Mesodermal cell (in vitro differentiated cells): ENCODE results near the gene PARD3B.
"Not testable (repeated sequence)": the region's sequence is repeated elsewhere in the genome, so short reads cannot be mapped to it uniquely, and the experiment has no call there.

Experiments
- H3K27ac ChIP-seq: 2 replicates; pipeline ENCODE4 v1.7.0; 2013; ENCODE audit warnings: mild to moderate bottlenecking, low read depth, low read length, moderate library complexity; ENCODE audit not compliant: severe bottlenecking
- H3K36me3 ChIP-seq: 2 replicates; pipeline ENCODE4 v1.7.1; 2013; ENCODE audit warnings: mild to moderate bottlenecking, low read length, moderate library complexity; ENCODE audit not compliant: control insufficient read depth, insufficient read depth
- H3K4me1 ChIP-seq: one replicate; pipeline ENCODE4 v1.7.1; 2013; ENCODE audit warnings: mild to moderate bottlenecking, low read length; ENCODE audit not compliant: insufficient read depth, control insufficient read depth, poor library complexity, severe bottlenecking
- H3K4me3 ChIP-seq: 2 replicates; pipeline ENCODE4 v1.7.0; 2013; ENCODE audit warnings: low read length, control low read depth, mild to moderate bottlenecking; ENCODE audit not compliant: insufficient read depth, poor library complexity, severe bottlenecking; ENCODE audit errors: extremely low read depth
- H3K9me3 ChIP-seq: 2 replicates; pipeline ENCODE4 v1.7.1; 2013; ENCODE audit warnings: mild to moderate bottlenecking, low read length, moderate library complexity; ENCODE audit not compliant: control insufficient read depth
- WGBS, 2 experiments: methylation state at CpG; one replicate each; pipeline ENCODE4 v1.1.5; 2013; ENCODE audit warnings: missing lambda C conversion rate in 2 of 2; ENCODE audit not compliant: insufficient coverage in 2 of 2; 5-methylcytosine and 5-hydroxymethylcytosine counted together

The PARD3B gene

DNA sequence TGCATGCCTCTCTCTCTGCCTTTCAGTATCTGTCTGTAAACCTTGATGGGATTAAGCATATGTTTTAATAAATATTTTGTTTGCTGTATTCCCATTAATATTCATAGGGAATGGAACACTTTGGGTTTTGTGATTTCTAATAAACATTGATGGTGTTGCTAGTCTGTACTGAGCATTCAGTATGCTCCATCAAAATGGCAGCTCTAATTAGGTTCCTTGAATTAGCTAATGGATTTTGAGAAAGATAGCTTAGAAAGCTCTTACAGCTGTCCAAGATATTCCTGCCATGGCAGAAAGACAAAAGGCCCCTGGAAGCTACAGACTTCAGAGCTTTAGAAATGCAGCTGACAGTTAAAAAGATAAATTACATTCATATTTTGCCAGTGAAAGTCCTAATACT, 937.8 kb downstream of the PARD3B start:
- H3K4me3 ChIP-seq = no peak overlapping the region
- H3K4me1 ChIP-seq = no peaks in the 10 kb centered on the region
- H3K9me3 ChIP-seq = no peaks in the 10 kb centered on the region
- no peaks in the 10 kb centered on the region for H3K36me3 ChIP-seq
- H3K27ac ChIP-seq = no peak overlapping the region

- Histone ChIP-seq H3K9me3 (no peaks in the 10 kb centered on the region), H3K27ac (no peak overlapping the region), H3K36me3 (no peaks in the 10 kb centered on the region), H3K4me1 (no peaks in the 10 kb centered on the region), H3K4me3 (no peak overlapping the region)
- WGBS, 2 experiments = 17% methylated on average over 1 of the region's 2 CpGs; no CpG with 5 or more reads in 1 of the 2 experiments
Measured at GRCh38 chr2:205484215-205484614, 938.9 kb downstream of the PARD3B start.

- no peaks in the 10 kb centered on the region for H3K4me1 ChIP-seq
- no peak overlapping the region for H3K4me3 ChIP-seq
- 72 to 83% methylated on average over 1 to 4 of the region's 4 CpGs for WGBS, 2 experiments
- no peaks in the 10 kb centered on the region for H3K36me3 ChIP-seq
- H3K27ac ChIP-seq = no peak overlapping the region
- no peaks in the 10 kb centered on the region for H3K9me3 ChIP-seq
Measured at GRCh38 chr2:205484764-205485163, 939.5 kb downstream of the PARD3B start.

GRCh38 chr2:205493528-205493927, 948.3 kb downstream of the PARD3B start:
- peaks cover 26% of the 10 kb centered on the region for H3K4me1 ChIP-seq
- H3K9me3 ChIP-seq, H3K27ac ChIP-seq, H3K4me3 ChIP-seq, H3K36me3 ChIP-seq: not testable (repeated sequence)
- no CpG with 5 or more reads among the region's 2 CpGs for WGBS, 2 experiments

- no peak overlapping the region for H3K4me3 ChIP-seq
- 88 to 89% methylated on average over 4 to 6 of the region's 7 CpGs for WGBS, 2 experiments
- H3K36me3 ChIP-seq = no peaks in the 10 kb centered on the region
- H3K27ac ChIP-seq = no peak overlapping the region
- peaks cover 7% of the 10 kb centered on the region for H3K9me3 ChIP-seq
- peaks cover 26% of the 10 kb centered on the region for H3K4me1 ChIP-seq
Measured at GRCh38 chr2:205494537-205495235, 949.4 kb downstream of the PARD3B start.

- WGBS, 2 experiments = no CpG with 5 or more reads among the region's 1 CpG
- H3K9me3 ChIP-seq = peaks cover 7% of the 10 kb centered on the region
- peaks cover 26% of the 10 kb centered on the region for H3K4me1 ChIP-seq
- no peaks in the 10 kb centered on the region for H3K36me3 ChIP-seq
- H3K27ac ChIP-seq = peak overlapping the region; percentile 86
- H3K4me3 ChIP-seq = no peak overlapping the region
Measured at GRCh38 chr2:205495819-205496218, 950.5 kb downstream of the PARD3B start.

GRCh38 chr2:205496370-205496769, 951.1 kb downstream of the PARD3B start:
- Histone ChIP-seq H3K4me3 (no peak overlapping the region), H3K27ac (peak overlapping the region; percentile 86), H3K4me1 (peaks cover 26% of the 10 kb centered on the region), H3K36me3 (no peaks in the 10 kb centered on the region), H3K9me3 (peaks cover 5% of the 10 kb centered on the region)
- no CpG with 5 or more reads among the region's 1 CpG for WGBS, 2 experiments

DNA sequence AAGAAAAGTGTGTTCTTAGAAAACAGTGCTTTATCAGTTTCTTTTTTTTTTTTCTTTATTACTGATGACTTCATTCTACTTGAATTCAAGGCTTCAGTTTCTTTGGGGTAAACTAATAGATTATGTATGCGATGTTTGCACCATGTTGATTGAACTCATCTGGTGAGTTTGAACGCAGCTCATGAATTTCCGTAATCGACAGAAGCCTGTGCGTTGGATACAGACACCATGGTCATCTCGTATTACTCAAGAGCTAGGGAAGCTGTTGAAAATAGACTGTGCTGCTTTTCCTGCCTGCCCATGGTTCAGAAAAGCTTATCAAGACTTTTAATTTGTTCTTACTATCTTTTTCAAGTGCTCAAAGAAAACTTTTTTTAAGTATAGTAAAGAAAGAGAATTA, 951.5 kb downstream of the PARD3B start:
- WGBS, 2 experiments = 78 to 86% methylated on average over 6 of the region's 6 CpGs
- no peak overlapping the region for H3K4me3 ChIP-seq

DNA sequence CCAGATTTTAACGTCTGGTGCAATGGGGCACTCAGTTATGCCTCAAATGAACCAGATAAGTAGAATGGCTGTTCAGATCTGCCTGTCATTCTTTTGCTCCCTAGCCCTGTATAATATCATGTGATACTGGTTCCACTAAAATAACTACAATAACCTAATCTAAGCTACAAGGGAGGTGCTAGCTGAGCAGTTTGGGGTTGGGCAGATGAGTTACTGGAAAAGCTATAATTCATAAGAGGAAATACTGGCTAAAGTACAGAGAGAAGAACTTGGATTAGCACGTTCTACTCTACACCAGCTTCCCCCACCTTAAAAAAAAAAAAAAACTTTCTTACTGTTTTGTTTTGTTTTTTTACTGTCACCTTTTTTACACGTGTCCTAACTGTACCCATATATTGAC, 953.7 kb downstream of the PARD3B start:
- Histone ChIP-seq H3K9me3 (peaks cover 3% of the 10 kb centered on the region), H3K36me3 (no peaks in the 10 kb centered on the region), H3K4me1 (peaks cover 26% of the 10 kb centered on the region), H3K27ac (no peak overlapping the region), H3K4me3 (no peak overlapping the region)
- WGBS, 2 experiments = 71 to 100% methylated on average over 1 to 2 of the region's 3 CpGs

More for the DNA sequence above, 951.5 kb downstream of the PARD3B start:
- Histone ChIP-seq H3K36me3 (no peaks in the 10 kb centered on the region), H3K4me1 (peaks cover 26% of the 10 kb centered on the region), H3K27ac (peak overlapping the region; percentile 86), H3K9me3 (peaks cover under 1% of the 10 kb centered on the region)

- no peak overlapping the region for H3K4me3 ChIP-seq
- 92 to 94% methylated on average over 2 to 3 of the region's 4 CpGs for WGBS, 2 experiments
- no peak overlapping the region for H3K27ac ChIP-seq
- H3K4me1 ChIP-seq = peaks cover 20% of the 10 kb centered on the region
- H3K9me3 ChIP-seq = peaks cover 3% of the 10 kb centered on the region
- H3K36me3 ChIP-seq = no peaks in the 10 kb centered on the region
Measured at GRCh38 chr2:205500065-205500464, 954.8 kb downstream of the PARD3B start.

DNA sequence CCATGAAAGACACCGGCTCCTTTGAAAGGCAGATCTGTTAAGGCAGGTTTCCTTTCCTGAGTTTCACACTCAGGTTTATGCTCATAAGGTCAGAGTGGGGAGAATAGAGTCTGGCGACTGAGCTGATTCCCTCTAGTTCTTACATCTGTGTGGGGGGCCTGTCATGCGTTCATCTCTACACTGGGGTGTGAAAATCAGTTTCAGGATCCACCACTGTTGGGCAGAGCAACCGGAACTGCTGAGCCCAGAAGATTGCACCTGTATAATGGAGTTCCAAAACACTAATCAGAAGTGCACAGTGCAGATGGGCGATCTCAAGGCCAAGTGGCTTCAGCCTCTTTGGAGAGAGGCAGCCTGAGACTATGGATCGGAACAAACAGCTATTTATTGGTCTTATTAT, 955.7 kb downstream of the PARD3B start:
- no peaks in the 10 kb centered on the region for H3K36me3 ChIP-seq
- H3K4me3 ChIP-seq = no peak overlapping the region
- peaks cover 3% of the 10 kb centered on the region for H3K9me3 ChIP-seq
- H3K4me1 ChIP-seq = peaks cover 11% of the 10 kb centered on the region
- 87 to 92% methylated on average over 5 of the region's 6 CpGs for WGBS, 2 experiments
- H3K27ac ChIP-seq = no peak overlapping the region
